ENCODE results near the gene CLNK.

GRCh38 chr4:10620935-10621488 is 63.6 kb downstream of the CLNK start:
- no peak for TF ChIP-seq POLR2A (IDR thresholded peaks at IDR 0.05)
- TF ChIP-seq, protein P1, sequence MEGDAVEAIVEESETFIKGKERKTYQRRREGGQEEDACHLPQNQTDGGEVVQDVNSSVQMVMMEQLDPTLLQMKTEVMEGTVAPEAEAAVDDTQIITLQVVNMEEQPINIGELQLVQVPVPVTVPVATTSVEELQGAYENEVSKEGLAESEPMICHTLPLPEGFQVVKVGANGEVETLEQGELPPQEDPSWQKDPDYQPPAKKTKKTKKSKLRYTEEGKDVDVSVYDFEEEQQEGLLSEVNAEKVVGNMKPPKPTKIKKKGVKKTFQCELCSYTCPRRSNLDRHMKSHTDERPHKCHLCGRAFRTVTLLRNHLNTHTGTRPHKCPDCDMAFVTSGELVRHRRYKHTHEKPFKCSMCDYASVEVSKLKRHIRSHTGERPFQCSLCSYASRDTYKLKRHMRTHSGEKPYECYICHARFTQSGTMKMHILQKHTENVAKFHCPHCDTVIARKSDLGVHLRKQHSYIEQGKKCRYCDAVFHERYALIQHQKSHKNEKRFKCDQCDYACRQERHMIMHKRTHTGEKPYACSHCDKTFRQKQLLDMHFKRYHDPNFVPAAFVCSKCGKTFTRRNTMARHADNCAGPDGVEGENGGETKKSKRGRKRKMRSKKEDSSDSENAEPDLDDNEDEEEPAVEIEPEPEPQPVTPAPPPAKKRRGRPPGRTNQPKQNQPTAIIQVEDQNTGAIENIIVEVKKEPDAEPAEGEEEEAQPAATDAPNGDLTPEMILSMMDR (IDR thresholded peaks at IDR 0.05) = no peak
